Measurements from ENCODE around the gene MTCL1.

DNA sequence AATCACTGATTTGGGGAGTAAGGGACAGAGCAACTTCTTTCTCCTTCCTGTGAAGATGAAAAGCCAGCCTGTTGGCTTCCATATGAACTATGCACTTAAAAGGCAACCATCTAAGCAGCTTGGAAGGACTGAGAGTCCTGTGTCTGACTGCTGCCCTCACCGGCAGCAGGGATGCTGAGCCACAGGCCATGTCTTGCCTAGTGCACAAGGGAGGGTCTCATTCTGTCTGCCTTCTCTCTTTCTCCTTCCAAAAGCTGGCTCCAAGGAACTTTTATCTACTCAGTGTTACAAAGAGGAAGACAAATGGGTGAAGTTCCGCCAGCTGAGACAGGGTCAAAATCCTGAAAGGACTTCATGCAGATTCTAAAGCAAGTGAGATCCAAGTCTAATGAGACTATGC is 146.3 kb downstream of the MTCL1 start:
- TF ChIP-seq, protein P1, sequence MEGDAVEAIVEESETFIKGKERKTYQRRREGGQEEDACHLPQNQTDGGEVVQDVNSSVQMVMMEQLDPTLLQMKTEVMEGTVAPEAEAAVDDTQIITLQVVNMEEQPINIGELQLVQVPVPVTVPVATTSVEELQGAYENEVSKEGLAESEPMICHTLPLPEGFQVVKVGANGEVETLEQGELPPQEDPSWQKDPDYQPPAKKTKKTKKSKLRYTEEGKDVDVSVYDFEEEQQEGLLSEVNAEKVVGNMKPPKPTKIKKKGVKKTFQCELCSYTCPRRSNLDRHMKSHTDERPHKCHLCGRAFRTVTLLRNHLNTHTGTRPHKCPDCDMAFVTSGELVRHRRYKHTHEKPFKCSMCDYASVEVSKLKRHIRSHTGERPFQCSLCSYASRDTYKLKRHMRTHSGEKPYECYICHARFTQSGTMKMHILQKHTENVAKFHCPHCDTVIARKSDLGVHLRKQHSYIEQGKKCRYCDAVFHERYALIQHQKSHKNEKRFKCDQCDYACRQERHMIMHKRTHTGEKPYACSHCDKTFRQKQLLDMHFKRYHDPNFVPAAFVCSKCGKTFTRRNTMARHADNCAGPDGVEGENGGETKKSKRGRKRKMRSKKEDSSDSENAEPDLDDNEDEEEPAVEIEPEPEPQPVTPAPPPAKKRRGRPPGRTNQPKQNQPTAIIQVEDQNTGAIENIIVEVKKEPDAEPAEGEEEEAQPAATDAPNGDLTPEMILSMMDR (IDR thresholded peaks at IDR 0.05) = no peak
- TF ChIP-seq POLR2A (IDR thresholded peaks at IDR 0.05) = no peak

Measured in adrenal gland (tissue), 5 donors.